Measurements from ENCODE around the gene SLCO3A1.

Gene SLCO3A1

DNA sequence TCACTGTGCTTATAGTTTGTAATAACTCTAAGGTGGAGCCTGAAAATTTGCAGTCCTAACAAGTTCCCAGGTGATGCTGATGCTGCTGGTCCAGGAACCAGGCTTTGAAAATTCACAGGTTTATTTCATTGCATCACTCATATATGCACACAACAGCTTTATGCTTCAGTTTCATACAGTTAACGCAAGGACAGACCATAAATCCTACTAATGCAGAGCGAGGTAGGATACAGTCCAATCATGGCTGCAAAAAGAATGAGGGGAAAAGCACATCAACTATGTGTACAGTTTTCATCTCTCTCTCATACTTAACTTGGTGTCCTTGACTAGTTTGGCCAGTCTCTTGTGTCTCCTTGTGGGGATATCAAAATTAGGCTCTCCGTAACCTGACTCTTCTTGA, 135.1 kb downstream of the SLCO3A1 start:
- no peak overlapping the region for H3K27ac ChIP-seq (ENCODE audit: extremely low read depth, low read depth, low read length)
- H3K9me3 ChIP-seq (ENCODE audit: control insufficient read depth, insufficient read depth, low read depth, low read length): no peaks in the 10 kb centered on the region
- ChIA-PET CTCF (no interaction called here), POLR2A (no interaction called here)
- H3K4me3 ChIP-seq (ENCODE audit: low read depth, low read length): no peak overlapping the region
- no peaks in the 10 kb centered on the region for H3K4me1 ChIP-seq (ENCODE audit: control insufficient read depth, insufficient read depth, low read length)
- TF ChIP-seq ZNF366 (tag by site-specific recombination; conservative IDR thresholded peaks at IDR 0.05) (no peak), ZNF266 (tag by site-specific recombination; IDR thresholded peaks at IDR 0.05; ENCODE audit: low read depth) (no peak), ZNF777 (tag by site-specific recombination; IDR thresholded peaks at IDR 0.05; ENCODE audit: borderline replicate concordance) (no peak), ZNF585B (tag by site-specific recombination; IDR thresholded peaks at IDR 0.05) (no peak), KLF1 (tag by site-specific recombination; IDR thresholded peaks at IDR 0.05) (no peak), ZFP41 (tag by site-specific recombination; IDR thresholded peaks at IDR 0.05; ENCODE audit: borderline replicate concordance) (no peak), ZNF416 (tag by site-specific recombination; IDR thresholded peaks at IDR 0.05) (no peak), ZNF221 (tag by site-specific recombination; IDR thresholded peaks at IDR 0.05; ENCODE audit: borderline replicate concordance) (no peak), ZNF324 (tag by site-specific recombination; IDR thresholded peaks at IDR 0.05) (no peak), ZNF548 (tag by site-specific recombination; IDR thresholded peaks at IDR 0.05) (no peak), ZFP3 (tag by site-specific recombination; IDR thresholded peaks at IDR 0.05; ENCODE audit: low read depth) (no peak), KLF9 (tag by site-specific recombination; IDR thresholded peaks at IDR 0.05; ENCODE audit: low read depth) (no peak), ZNF354C (tag by site-specific recombination; IDR thresholded peaks at IDR 0.05; ENCODE audit: borderline replicate concordance, low read depth) (no peak), ZNF140 (tag by site-specific recombination; IDR thresholded peaks at IDR 0.05) (no peak), FEZF1 (tag by site-specific recombination; IDR thresholded peaks at IDR 0.05) (no peak)
- TF ChIP-seq, protein P1, sequence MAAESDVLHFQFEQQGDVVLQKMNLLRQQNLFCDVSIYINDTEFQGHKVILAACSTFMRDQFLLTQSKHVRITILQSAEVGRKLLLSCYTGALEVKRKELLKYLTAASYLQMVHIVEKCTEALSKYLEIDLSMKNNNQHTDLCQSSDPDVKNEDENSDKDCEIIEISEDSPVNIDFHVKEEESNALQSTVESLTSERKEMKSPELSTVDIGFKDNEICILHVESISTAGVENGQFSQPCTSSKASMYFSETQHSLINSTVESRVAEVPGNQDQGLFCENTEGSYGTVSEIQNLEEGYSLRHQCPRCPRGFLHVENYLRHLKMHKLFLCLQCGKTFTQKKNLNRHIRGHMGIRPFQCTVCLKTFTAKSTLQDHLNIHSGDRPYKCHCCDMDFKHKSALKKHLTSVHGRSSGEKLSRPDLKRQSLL (tag by site-specific recombination; IDR thresholded peaks at IDR 0.05): no peak
- TF ChIP-seq, protein P2, sequence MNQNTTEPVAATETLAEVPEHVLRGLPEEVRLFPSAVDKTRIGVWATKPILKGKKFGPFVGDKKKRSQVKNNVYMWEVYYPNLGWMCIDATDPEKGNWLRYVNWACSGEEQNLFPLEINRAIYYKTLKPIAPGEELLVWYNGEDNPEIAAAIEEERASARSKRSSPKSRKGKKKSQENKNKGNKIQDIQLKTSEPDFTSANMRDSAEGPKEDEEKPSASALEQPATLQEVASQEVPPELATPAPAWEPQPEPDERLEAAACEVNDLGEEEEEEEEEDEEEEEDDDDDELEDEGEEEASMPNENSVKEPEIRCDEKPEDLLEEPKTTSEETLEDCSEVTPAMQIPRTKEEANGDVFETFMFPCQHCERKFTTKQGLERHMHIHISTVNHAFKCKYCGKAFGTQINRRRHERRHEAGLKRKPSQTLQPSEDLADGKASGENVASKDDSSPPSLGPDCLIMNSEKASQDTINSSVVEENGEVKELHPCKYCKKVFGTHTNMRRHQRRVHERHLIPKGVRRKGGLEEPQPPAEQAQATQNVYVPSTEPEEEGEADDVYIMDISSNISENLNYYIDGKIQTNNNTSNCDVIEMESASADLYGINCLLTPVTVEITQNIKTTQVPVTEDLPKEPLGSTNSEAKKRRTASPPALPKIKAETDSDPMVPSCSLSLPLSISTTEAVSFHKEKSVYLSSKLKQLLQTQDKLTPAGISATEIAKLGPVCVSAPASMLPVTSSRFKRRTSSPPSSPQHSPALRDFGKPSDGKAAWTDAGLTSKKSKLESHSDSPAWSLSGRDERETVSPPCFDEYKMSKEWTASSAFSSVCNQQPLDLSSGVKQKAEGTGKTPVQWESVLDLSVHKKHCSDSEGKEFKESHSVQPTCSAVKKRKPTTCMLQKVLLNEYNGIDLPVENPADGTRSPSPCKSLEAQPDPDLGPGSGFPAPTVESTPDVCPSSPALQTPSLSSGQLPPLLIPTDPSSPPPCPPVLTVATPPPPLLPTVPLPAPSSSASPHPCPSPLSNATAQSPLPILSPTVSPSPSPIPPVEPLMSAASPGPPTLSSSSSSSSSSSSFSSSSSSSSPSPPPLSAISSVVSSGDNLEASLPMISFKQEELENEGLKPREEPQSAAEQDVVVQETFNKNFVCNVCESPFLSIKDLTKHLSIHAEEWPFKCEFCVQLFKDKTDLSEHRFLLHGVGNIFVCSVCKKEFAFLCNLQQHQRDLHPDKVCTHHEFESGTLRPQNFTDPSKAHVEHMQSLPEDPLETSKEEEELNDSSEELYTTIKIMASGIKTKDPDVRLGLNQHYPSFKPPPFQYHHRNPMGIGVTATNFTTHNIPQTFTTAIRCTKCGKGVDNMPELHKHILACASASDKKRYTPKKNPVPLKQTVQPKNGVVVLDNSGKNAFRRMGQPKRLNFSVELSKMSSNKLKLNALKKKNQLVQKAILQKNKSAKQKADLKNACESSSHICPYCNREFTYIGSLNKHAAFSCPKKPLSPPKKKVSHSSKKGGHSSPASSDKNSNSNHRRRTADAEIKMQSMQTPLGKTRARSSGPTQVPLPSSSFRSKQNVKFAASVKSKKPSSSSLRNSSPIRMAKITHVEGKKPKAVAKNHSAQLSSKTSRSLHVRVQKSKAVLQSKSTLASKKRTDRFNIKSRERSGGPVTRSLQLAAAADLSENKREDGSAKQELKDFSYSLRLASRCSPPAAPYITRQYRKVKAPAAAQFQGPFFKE (tag by site-specific recombination; IDR thresholded peaks at IDR 0.05; ENCODE audit: borderline replicate concordance): no peak
- TF ChIP-seq, protein P3, sequence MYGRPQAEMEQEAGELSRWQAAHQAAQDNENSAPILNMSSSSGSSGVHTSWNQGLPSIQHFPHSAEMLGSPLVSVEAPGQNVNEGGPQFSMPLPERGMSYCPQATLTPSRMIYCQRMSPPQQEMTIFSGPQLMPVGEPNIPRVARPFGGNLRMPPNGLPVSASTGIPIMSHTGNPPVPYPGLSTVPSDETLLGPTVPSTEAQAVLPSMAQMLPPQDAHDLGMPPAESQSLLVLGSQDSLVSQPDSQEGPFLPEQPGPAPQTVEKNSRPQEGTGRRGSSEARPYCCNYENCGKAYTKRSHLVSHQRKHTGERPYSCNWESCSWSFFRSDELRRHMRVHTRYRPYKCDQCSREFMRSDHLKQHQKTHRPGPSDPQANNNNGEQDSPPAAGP (tag by site-specific recombination; IDR thresholded peaks at IDR 0.05): no peak
- TF ChIP-seq, protein P4, sequence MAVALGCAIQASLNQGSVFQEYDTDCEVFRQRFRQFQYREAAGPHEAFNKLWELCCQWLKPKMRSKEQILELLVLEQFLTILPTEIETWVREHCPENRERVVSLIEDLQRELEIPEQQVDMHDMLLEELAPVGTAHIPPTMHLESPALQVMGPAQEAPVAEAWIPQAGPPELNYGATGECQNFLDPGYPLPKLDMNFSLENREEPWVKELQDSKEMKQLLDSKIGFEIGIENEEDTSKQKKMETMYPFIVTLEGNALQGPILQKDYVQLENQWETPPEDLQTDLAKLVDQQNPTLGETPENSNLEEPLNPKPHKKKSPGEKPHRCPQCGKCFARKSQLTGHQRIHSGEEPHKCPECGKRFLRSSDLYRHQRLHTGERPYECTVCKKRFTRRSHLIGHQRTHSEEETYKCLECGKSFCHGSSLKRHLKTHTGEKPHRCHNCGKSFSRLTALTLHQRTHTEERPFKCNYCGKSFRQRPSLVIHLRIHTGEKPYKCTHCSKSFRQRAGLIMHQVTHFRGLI (tag by site-specific recombination; IDR thresholded peaks at IDR 0.05): no peak
- no peaks in the 10 kb centered on the region for H3K36me3 ChIP-seq (ENCODE audit: control insufficient read depth in 2 of 2, insufficient read depth in 1 of 2, low read length in 2 of 2)
